GM19035 (cell line): ENCODE data around the gene OPTN.

Experiments
- ATAC-seq: cut with Tn5 transposase; IDR thresholded peaks from one replicate; pipeline ENCODE4 v1.9.1; 2021; ENCODE audit not compliant: unreplicated experiment

OPTN gene

DNA sequence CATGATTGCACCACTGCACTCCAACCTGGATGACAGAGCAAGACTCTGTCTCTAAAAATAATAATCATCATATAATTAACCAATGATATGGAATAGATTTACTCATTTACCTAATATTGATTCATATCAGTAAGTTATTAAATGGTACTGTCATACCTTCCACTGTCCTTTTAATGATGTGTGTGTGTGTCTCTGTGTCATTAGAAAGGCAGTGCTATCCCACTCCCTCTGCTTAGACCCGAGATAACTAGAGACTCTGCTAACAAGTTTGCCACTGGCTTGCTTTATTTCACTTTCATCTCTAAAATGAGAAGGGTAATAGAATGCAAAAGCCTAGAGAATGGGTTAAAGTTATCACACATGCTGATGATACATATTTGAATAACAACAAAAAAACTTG, 82.5 kb downstream of the OPTN start:
- ATAC-seq, result no peak

DNA sequence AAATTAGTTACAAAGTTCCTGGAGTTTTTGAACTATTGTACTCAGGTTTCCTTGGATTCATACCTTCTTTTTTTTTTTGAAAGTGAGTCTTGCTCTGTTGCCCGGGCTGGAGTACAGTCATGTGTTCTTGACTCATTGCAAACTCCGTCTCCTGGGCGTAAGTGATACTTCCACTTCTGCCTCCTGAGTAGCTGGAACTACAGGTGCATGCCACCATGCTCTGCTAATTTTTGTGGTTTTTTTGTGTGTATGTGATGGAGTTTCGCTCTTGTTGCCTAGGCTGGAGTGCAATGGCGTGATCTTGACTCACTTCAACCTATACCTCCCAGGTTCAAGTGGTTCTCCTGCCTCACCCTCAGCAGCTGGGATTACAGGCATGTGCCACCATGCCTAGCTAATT, 83.7 kb downstream of the OPTN start:
- ATAC-seq, result no peak

DNA sequence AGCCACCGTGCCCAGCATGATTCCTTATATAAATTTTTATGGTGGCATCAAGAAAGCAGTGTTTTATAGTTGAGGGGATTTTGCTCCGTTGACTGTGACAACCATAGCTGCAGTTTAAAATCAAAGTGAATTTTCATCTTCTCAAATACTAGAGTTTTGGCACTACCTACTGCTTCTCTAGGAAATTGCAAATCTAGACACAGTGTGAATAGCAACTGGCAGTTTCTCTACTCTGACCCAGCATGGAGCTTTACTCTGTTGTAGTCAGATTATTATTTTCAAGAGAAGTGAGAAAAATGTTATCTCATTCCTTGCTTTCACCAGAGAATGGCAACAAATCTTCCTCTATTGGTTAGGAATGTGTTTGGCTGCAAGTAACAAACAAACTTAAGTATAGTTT, 84.3 kb downstream of the OPTN start:
- no peak for ATAC-seq

DNA sequence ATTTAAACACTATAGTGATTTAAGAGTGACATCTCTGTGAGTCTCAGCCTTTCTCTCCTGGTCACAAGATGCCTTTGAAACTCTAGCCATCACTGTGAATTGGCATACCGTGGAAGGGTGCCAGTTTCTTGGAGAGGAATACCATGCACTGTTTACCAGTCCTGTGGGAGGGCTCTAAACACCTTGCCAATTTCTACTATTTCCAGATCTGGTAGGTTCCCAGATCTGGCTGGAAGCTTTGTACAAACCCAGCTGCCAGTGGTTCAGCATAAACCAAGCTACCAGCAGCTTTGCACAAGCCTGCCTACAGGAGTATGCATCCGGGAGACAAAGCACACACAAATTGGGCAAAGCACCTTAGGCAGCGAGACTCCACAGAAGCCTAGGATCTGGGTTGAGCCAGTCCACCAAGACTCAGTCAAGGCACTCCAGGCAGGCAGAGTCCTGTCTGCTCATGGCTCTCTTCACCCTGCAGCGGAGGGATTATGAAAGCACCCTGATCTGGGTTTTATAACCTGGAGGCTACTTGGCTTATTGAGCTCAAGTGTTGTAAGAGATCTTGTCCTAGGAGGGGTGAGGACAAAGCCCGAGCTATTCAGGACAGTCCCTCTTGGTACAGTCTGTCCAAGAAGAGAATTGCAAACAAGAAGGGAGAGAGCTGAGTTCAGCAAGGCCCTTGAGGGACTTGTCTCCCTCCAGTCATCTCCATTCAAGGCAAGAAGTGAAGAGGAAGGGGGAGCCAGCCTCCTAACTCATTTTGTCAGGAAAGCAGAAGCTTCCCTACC, 85.0 kb downstream of the OPTN start:
- no peak for ATAC-seq

DNA sequence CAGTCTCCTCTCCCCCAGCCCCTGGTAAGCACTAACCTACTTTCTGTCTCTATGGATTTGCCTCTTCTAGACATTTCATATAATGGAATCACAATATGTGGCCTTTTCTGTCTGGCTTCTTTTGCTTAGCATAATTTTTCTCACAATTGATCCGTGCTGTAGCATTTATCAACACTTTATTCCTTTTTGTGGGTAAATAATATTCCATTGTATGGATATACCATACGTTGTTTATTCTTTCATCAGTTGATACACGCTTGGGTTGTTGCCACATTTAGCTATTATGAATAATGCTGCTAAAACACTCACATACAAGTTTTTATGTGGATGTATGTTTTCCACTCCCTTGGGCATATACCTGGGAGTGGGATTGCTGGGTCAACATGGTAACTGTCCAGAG, 87.2 kb downstream of the OPTN start:
- ATAC-seq, result no peak
